ENCODE data around the gene TRIM47. TPM values are rescaled to one million over a fixed set of nuclear protein-coding genes. Genes with fewer than 3 reads are reported as not detected.

The TRIM47 gene
- total and polyA plus RNA-seq, 2 of the 13 experiments (the other 11 are each of a cell fraction or from before 2014, with no cell fraction given): 33.5 to 82.0 TPM

GRCh38 chr17:75872434-75873351 is 5.7 kb downstream of the TRIM47 start (continued):
- TF ChIP-seq MAF1 (CRISPR knock-in tag; IDR thresholded peaks at IDR 0.05; ENCODE audit: borderline replicate concordance) (peak; percentile 51; the same call in 1 of the 2 replicates), NKX3-1 (CRISPR knock-in tag; IDR thresholded peaks at IDR 0.05) (no peak; the same call in 1 of the 2 replicates), ZNF503 (CRISPR knock-in tag; IDR thresholded peaks at IDR 0.05) (peak; percentile 89), HNF4G (IDR thresholded peaks at IDR 0.05; ENCODE audit: borderline replicate concordance, low read depth, low read length) (peak; percentile 55; the same call in 1 of the 2 replicates), HNF4G (CRISPR knock-in tag; IDR thresholded peaks at IDR 0.05; ENCODE audit: borderline replicate concordance, low read depth) (peak; percentile 96), PREB (CRISPR knock-in tag; IDR thresholded peaks at IDR 0.05) (peak; percentile 60; the same call in 1 of the 2 replicates), ZNF12 (CRISPR knock-in tag; IDR thresholded peaks at IDR 0.05) (peak; percentile 67; the same call in 1 of the 2 replicates), HNRNPL (IDR thresholded peaks at IDR 0.05; ENCODE audit: low read depth, low read length) (peak; percentile 99), ZNF253 (CRISPR knock-in tag; IDR thresholded peaks at IDR 0.05; ENCODE audit: borderline replicate concordance) (no peak), GLMP (CRISPR knock-in tag; IDR thresholded peaks at IDR 0.05; ENCODE audit: borderline replicate concordance) (no peak), SIX1 (CRISPR knock-in tag; IDR thresholded peaks at IDR 0.05; ENCODE audit: borderline replicate concordance) (0 out of 2 replicates have a peak, but pooled peaks have one; percentile 26), BHLHE40 (IDR thresholded peaks at IDR 0.05; ENCODE audit: low read length) (no peak), ZNF326 (CRISPR knock-in tag; IDR thresholded peaks at IDR 0.05; ENCODE audit: borderline replicate concordance) (peak; percentile 78; the same call in 1 of the 2 replicates), ZNF687 (CRISPR knock-in tag; IDR thresholded peaks at IDR 0.05) (peak; percentile 99), CENPBD1 (CRISPR knock-in tag; IDR thresholded peaks at IDR 0.05; ENCODE audit: borderline replicate concordance, low read depth) (no peak), ZSCAN9 (CRISPR knock-in tag; IDR thresholded peaks at IDR 0.05; ENCODE audit: borderline replicate concordance) (peak; percentile 64)

Measured in HepG2 (cell line).